ENCODE data around the gene ASCC2. TPM values are rescaled to one million over a fixed set of nuclear protein-coding genes. Genes with fewer than 3 reads are reported as not detected.

The ASCC2 gene
- polyA plus RNA-seq, 1 experiment = 62.6 TPM

DNA sequence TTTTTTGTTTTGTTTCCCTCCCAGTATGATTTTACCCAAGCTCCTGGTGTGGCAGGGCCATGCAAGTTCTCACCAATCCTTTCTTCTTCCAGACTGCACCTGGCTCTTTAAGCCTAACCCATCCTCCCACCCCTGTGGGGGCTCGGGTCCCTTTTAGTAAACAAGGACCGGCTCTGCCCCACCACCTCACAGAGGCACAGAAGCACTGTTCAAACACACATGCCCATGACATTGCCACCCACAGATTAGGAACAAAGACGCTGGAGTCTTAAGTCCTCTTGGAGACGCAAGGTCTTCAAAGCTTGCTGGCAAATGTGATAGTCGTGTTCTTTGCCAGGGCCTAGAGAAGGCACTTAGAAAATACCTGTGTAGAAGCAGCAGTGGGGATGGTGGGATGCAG lies 52.0 kb downstream of the ASCC2 start:
- POLR2A ChIA-PET = no interaction called here
- CTCF ChIA-PET = interaction anchor here (0.6 to 1.4 kb wide), 2 partner anchors 12 to 150 kb away, joined by 3 to 4 read pairs; no protein-coding TSS in a partner anchor
- TF ChIP-seq, protein P1, sequence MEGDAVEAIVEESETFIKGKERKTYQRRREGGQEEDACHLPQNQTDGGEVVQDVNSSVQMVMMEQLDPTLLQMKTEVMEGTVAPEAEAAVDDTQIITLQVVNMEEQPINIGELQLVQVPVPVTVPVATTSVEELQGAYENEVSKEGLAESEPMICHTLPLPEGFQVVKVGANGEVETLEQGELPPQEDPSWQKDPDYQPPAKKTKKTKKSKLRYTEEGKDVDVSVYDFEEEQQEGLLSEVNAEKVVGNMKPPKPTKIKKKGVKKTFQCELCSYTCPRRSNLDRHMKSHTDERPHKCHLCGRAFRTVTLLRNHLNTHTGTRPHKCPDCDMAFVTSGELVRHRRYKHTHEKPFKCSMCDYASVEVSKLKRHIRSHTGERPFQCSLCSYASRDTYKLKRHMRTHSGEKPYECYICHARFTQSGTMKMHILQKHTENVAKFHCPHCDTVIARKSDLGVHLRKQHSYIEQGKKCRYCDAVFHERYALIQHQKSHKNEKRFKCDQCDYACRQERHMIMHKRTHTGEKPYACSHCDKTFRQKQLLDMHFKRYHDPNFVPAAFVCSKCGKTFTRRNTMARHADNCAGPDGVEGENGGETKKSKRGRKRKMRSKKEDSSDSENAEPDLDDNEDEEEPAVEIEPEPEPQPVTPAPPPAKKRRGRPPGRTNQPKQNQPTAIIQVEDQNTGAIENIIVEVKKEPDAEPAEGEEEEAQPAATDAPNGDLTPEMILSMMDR (IDR thresholded peaks at IDR 0.05; ENCODE audit: insufficient read depth, low read depth, low read length) = no peak
- no peaks in the 10 kb centered on the region for H3K27me3 ChIP-seq (ENCODE audit: control insufficient read depth, insufficient read depth, low read length)
- no peak overlapping the region for H3K4me3 ChIP-seq (ENCODE audit: low read depth, low read length)
- peaks cover 12% of the 10 kb centered on the region for H3K36me3 ChIP-seq (ENCODE audit: control insufficient read depth, insufficient read depth, low read length)
- DNase-seq (ENCODE audit: low read depth) = no peak

DNA sequence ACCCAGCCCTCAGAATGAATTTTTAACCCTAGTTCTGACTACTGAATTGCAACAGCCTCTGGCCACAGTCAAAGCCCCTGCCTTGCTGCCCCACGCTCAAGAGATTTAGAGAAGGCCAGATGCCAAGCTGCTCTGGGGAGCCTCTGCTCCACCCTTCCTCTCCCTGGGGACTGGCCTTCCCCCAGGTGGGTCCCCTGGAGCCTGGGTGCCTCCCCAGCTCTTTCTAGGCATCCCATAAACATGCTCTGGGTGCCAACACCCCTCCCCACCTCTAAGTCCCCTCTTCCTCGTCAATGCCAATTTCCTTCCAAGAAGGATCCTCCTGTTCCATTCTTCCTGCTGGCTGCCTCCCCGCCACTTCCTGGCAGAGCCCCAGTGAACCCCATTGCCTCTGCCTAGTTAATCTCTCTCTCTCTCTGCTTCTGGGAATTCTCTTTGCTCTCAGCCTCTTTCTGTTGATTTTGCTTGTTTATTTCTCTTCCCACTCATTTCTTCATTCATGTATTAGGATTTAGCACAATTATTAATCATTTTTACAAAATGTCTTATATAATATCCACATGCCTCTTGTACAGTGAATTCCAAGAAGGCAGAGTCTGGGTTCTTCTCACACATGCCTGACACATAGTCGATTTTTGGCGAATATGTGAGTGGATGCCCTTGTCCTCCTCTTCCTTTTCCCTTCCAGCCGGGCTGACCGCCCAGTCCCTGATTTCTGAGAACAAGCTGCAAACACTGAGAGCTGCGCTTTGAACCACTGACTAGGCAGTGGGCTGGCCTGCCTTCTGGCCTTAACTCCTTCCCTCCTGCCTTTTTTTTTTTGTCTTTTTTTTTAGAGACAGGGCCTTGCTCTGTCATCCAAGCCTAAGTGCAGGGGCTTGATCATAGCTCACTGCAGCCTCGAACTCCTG lies 53.4 kb downstream of the ASCC2 start:
- ChIA-PET POLR2A (interaction anchor here (0.6 to 0.7 kb wide), 2 partner anchors 211 to 690 kb away, joined by 4 read pairs; no protein-coding TSS in a partner anchor), CTCF (interaction anchor here (1.0 to 1.4 kb wide), 2 partner anchors 148 to 304 kb away, joined by 4 read pairs; no protein-coding TSS in a partner anchor)
- TF ChIP-seq, protein P1 (IDR thresholded peaks at IDR 0.05; ENCODE audit: insufficient read depth, low read depth, low read length) = no peak
- H3K27me3 ChIP-seq (ENCODE audit: control insufficient read depth, insufficient read depth, low read length) = no peaks in the 10 kb centered on the region
- H3K4me3 ChIP-seq (ENCODE audit: low read depth, low read length) = no peak overlapping the region
- H3K36me3 ChIP-seq (ENCODE audit: control insufficient read depth, insufficient read depth, low read length) = peaks cover 10% of the 10 kb centered on the region
- DNase-seq (ENCODE audit: low read depth) = no peak

DNA sequence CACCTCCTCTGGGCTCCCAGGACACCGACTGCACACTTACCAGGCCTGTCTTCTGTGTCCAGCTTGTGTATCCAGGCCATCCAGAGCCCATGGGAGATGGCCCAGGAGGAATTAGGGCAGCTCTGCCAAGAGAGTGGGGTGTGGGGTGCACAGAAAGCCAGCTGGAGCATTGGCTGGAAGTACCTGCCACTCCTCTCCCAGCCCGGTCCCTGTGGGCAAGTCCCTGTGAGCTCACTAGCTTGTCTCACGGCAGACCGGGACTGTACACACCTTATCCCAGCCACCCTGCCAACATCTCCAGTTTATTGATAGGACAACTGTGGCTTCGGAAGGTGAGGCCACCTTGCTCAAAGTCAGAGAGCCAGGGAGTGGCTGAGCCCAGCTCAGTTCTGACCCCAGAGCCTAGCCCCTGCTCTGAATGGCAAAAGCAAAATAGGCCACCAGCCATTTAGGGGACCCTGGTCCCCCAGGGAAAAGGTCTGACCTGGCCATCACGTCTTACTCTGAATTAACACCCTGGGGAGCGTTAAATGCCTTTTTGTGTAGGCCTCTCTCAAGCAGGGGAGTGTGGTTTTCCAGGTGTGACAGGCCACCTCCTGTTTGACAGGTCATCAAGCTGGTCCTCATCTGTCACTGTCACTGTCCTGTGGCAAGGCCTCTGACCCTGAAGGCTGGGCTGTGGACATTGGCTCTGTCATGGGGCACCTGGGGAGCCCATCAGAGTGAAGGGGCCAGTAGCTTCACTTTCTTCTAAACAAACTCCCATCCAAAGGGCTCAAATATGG lies 55.8 kb downstream of the ASCC2 start:
- Histone ChIP-seq H3K36me3 (ENCODE audit: control insufficient read depth, insufficient read depth, low read length) (no peaks in the 10 kb centered on the region), H3K4me3 (ENCODE audit: low read depth, low read length) (no peak overlapping the region), H3K27me3 (ENCODE audit: control insufficient read depth, insufficient read depth, low read length) (no peaks in the 10 kb centered on the region)
- TF ChIP-seq, protein P1 (IDR thresholded peaks at IDR 0.05; ENCODE audit: insufficient read depth, low read depth, low read length) = no peak
- CTCF ChIA-PET = interaction anchor here (0.6 to 2.2 kb wide), 3 partner anchors 14 to 223 kb away, joined by 3 to 8 read pairs (median 4); no protein-coding TSS in a partner anchor
- POLR2A ChIA-PET = interaction anchor here (0.5 to 0.6 kb wide), 2 partner anchors 9 to 122 kb away, joined by 3 to 6 read pairs; no protein-coding TSS in a partner anchor
- no peak for DNase-seq (ENCODE audit: low read depth)

DNA sequence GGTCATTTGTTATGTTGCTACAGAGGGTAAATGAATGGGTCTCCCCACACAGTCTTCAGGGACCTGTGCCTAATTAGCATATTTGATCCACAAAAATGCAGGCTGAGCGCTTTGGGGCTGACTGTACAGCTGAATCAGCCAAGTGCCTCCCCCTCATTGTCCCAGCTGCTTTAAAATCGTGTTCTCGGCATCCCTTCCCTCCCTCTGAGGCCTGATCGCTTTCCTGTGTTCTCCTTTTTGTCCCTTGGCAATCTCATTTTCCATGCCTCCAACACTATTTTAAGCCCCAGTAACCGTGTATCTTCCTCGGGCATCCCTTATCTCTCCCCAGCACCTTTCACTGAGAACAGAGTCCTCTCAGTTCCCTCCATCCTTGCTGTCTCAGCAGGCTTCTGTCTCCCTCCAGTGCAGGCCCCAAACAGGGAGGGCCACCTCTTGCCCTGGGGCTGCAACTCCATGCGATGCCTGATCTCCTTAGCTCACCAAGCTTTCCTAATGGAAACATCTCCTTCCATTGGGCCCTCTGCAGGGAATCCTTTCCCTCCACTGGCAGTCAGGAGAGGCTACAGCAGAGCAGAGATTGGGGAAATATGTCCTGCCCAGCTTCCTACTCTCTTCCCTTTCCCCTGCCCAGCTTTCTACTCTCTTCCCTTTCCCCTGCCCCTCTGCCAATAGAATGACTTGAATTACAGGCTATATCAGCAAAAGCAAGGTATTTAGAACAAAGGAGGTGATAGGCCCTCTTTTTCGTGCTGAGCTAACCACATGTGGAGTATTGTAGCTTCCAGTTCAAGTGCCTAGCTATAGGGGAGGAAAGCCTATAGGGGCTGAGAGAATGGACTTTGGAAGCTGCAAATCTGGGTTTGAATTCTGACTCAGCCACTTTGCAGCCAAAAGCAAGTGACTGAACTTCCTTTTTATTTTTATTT lies 57.1 kb downstream of the ASCC2 start:
- Histone ChIP-seq H3K4me3 (ENCODE audit: low read depth, low read length) (no peak overlapping the region), H3K27me3 (ENCODE audit: control insufficient read depth, insufficient read depth, low read length) (no peaks in the 10 kb centered on the region), H3K36me3 (ENCODE audit: control insufficient read depth, insufficient read depth, low read length) (no peaks in the 10 kb centered on the region)
- ChIA-PET CTCF (interaction anchor here (0.9 to 2.2 kb wide), 3 partner anchors 15 to 224 kb away, joined by 4 to 8 read pairs (median 4); no protein-coding TSS in a partner anchor), POLR2A (interaction anchor here (0.6 kb wide), 1 partner anchor 160 kb away, joined by 3 read pairs; no protein-coding TSS in a partner anchor)
- TF ChIP-seq, protein P1 (IDR thresholded peaks at IDR 0.05; ENCODE audit: insufficient read depth, low read depth, low read length) = no peak
- DNase-seq (ENCODE audit: low read depth) = no peak
